Measurements from ENCODE around the gene LMO7. TPM values are rescaled to one million over a fixed set of nuclear protein-coding genes. Genes with fewer than 3 reads are reported as not detected.

Gene LMO7
- total RNA-seq, 1 experiment from 2014 or later, result 18.5 TPM

DNA sequence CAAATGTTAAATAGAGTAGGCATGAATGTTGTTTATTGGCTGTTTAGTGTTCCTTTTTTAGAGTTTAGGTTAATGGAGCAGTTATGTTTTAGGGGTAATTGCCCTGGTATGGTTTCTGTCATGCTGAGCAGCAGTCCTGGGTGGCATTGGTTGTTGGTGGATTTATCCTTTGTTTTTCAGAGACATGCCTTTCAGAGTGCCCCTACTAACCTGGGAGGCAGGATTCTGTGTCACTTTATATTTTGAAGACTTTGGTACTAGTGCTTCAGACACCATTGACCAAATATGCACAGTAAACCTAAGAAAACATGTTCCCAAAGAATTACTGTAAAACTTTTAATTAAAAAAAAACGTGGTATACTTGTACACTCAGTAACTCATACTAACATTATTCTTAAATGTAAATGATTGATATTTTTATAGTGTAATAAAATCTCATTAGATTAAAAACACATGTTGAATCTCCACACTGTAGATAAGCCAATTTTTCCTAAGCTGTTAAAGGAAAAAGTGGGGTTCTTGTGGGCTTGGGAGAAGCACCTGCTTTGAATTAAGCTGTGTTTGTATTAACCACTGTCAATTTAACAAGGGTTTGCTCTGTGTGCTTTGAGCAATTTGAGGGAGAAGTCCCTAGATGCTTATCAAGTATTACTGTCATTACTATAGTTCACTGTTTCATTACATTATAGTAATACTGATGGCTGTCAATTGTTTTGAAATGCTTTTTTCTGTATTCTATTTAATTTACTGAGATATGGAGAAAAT is 133.2 kb downstream of the LMO7 start (continued):
- TF ChIP-seq, protein P1, sequence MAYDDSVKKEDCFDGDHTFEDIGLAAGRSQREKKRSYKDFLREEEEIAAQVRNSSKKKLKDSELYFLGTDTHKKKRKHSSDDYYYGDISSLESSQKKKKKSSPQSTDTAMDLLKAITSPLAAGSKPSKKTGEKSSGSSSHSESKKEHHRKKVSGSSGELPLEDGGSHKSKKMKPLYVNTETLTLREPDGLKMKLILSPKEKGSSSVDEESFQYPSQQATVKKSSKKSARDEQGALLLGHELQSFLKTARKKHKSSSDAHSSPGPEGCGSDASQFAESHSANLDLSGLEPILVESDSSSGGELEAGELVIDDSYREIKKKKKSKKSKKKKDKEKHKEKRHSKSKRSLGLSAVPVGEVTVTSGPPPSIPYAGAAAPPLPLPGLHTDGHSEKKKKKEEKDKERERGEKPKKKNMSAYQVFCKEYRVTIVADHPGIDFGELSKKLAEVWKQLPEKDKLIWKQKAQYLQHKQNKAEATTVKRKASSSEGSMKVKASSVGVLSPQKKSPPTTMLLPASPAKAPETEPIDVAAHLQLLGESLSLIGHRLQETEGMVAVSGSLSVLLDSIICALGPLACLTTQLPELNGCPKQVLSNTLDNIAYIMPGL (CRISPR knock-in tag; IDR thresholded peaks at IDR 0.05), result no peak

DNA sequence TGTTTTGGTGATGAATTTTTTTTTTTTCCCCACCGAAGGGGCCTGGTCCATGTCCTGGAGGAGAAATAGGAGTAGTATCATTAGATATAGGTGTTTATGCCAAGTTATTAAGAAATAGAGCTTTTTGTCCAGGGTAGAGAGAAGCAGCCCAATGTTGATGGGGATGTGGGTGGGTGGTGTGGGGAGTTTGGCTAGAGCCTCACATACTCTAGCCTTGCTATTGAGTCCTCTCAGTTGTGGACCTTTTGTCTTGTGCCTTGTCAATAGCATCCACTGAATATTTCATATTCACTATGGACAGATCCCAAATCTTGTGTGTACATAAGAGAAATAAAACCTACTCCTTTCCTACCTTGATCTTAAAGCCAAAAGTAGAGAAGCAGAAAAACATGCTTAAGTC is 134.0 kb downstream of the LMO7 start:
- peaks cover 9% of the 10 kb centered on the region for H3K9me3 Mint-ChIP-seq
- TF ChIP-seq, protein P2, sequence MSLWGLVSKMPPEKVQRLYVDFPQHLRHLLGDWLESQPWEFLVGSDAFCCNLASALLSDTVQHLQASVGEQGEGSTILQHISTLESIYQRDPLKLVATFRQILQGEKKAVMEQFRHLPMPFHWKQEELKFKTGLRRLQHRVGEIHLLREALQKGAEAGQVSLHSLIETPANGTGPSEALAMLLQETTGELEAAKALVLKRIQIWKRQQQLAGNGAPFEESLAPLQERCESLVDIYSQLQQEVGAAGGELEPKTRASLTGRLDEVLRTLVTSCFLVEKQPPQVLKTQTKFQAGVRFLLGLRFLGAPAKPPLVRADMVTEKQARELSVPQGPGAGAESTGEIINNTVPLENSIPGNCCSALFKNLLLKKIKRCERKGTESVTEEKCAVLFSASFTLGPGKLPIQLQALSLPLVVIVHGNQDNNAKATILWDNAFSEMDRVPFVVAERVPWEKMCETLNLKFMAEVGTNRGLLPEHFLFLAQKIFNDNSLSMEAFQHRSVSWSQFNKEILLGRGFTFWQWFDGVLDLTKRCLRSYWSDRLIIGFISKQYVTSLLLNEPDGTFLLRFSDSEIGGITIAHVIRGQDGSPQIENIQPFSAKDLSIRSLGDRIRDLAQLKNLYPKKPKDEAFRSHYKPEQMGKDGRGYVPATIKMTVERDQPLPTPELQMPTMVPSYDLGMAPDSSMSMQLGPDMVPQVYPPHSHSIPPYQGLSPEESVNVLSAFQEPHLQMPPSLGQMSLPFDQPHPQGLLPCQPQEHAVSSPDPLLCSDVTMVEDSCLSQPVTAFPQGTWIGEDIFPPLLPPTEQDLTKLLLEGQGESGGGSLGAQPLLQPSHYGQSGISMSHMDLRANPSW (CRISPR knock-in tag; conservative IDR thresholded peaks at IDR 0.05; ENCODE audit: low read depth), result no peak
- no peak for TF ChIP-seq ZNF396 (CRISPR knock-in tag; IDR thresholded peaks at IDR 0.05; ENCODE audit: borderline replicate concordance)
- no peak for TF ChIP-seq CREM (CRISPR knock-in tag; IDR thresholded peaks at IDR 0.05)
- ChIA-PET CTCF (interaction anchor here (1.4 kb wide), 1 partner anchor 74 kb away, joined by 3 read pairs; no protein-coding TSS in a partner anchor), POLR2A (no interaction called here)
- H3K27ac Mint-ChIP-seq, result no peak overlapping the region
- H3K4me1 Mint-ChIP-seq, result peaks cover 16% of the 10 kb centered on the region
- ATAC-seq, result no peak
- H3K36me3 Mint-ChIP-seq, result no peaks in the 10 kb centered on the region
- H3K4me3 Mint-ChIP-seq, result no peak overlapping the region
- no peaks in the 10 kb centered on the region for H3K27me3 Mint-ChIP-seq (ENCODE audit: low read depth)
- DNase-seq (ENCODE audit: low spot score), result no peak

DNA sequence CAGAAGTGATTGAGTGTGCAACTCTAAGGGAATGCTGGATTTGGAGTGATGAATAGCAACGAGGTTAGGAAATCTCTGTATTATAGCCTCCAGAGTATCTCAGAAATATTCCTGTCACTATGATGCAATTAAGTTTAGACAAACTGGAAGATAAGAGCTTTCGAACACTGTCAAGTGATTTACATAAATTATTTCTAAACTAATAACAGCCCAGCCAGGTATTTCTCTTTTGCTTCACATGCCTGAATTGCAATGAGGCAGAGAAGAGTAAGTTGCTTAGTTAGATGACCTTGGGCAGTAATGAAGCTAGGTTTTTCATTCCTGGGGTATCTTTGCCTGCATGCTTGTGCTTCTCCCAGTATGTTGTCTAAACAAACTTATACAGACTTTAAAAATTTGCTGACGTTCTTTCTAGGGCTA is 134.5 kb downstream of the LMO7 start:
- H3K36me3 Mint-ChIP-seq, result no peaks in the 10 kb centered on the region
- no peak for TF ChIP-seq ZNF416 (CRISPR knock-in tag; IDR thresholded peaks at IDR 0.05)
- TF ChIP-seq, protein P3, sequence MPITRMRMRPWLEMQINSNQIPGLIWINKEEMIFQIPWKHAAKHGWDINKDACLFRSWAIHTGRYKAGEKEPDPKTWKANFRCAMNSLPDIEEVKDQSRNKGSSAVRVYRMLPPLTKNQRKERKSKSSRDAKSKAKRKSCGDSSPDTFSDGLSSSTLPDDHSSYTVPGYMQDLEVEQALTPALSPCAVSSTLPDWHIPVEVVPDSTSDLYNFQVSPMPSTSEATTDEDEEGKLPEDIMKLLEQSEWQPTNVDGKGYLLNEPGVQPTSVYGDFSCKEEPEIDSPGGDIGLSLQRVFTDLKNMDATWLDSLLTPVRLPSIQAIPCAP (CRISPR knock-in tag; IDR thresholded peaks at IDR 0.05), result no peak
- TF ChIP-seq ATF1 (CRISPR knock-in tag; IDR thresholded peaks at IDR 0.05), result no peak
- no peak for TF ChIP-seq HMGA2 (CRISPR knock-in tag; IDR thresholded peaks at IDR 0.05)
- no peak for TF ChIP-seq CREB1 (CRISPR knock-in tag; IDR thresholded peaks at IDR 0.05)
- no peak for TF ChIP-seq FOXP1 (CRISPR knock-in tag; IDR thresholded peaks at IDR 0.05; ENCODE audit: borderline replicate concordance)
- TF ChIP-seq SMAD3 (CRISPR knock-in tag; IDR thresholded peaks at IDR 0.05; ENCODE audit: borderline replicate concordance), result no peak
- TF ChIP-seq ESRRA (CRISPR knock-in tag; IDR thresholded peaks at IDR 0.05; ENCODE audit: borderline replicate concordance), result no peak
- no peak for TF ChIP-seq TP53 (CRISPR knock-in tag; IDR thresholded peaks at IDR 0.05)
- TF ChIP-seq NFE2L1 (CRISPR knock-in tag; IDR thresholded peaks at IDR 0.05), result no peak
- DNase-seq (ENCODE audit: low spot score) (no peak), ATAC-seq (no peak)
- POLR2A ChIA-PET, result no interaction called here
- no peaks in the 10 kb centered on the region for H3K27me3 Mint-ChIP-seq (ENCODE audit: low read depth)
- CTCF ChIA-PET, result no interaction called here
- peaks cover 12% of the 10 kb centered on the region for H3K4me1 Mint-ChIP-seq
- H3K9me3 Mint-ChIP-seq, result peaks cover 9% of the 10 kb centered on the region
- H3K4me3 Mint-ChIP-seq, result no peak overlapping the region
- no peak overlapping the region for H3K27ac Mint-ChIP-seq

DNA sequence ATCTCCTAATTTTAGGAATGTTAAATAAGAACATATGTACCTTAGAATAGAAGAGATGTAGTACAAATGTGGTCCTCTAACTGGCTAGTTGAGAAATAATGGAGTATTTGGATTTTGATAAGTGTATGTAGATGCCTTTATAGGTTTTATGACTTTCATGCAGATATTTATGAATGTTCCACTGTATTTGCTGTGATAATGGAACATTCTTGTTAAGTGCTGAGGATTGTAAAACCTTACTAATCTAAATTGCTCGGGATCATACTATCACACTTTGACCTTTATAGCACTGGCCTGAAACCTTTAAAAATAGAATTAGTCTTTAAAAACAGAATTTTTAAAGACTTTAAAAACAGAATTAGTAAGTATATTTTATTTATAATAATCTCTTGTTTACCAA is 135.1 kb downstream of the LMO7 start:
- DNase-seq (ENCODE audit: low spot score) (no peak), ATAC-seq (no peak)
- ChIA-PET POLR2A (no interaction called here), CTCF (no interaction called here)
- TF ChIP-seq ATF1 (CRISPR knock-in tag; IDR thresholded peaks at IDR 0.05), result no peak
- no peak for TF ChIP-seq ZNF121 (CRISPR knock-in tag; IDR thresholded peaks at IDR 0.05)
- TF ChIP-seq ZBTB21 (CRISPR knock-in tag; IDR thresholded peaks at IDR 0.05; ENCODE audit: borderline replicate concordance), result no peak
- Mint-ChIP-seq H3K4me1 (peaks cover 7% of the 10 kb centered on the region), H3K27ac (no peak overlapping the region), H3K9me3 (peaks cover 9% of the 10 kb centered on the region), H3K36me3 (no peaks in the 10 kb centered on the region), H3K4me3 (no peak overlapping the region), H3K27me3 (ENCODE audit: low read depth) (no peaks in the 10 kb centered on the region)

All from WTC11 (cell line).